H1 (cell line): ENCODE results near the gene GCH1.

ENCODE experiments used
- BACH1 ChIP-seq: IDR thresholded peaks from 2 replicates; pipeline ENCODE4 v1.6.1; 2012; ENCODE audit warnings: low read length, improper control_type of control experiment
- CBX8 ChIP-seq: fragments of 300-800, 300-1000 bp; sonication (generic); IDR thresholded peaks from 2 replicates; pipeline ENCODE4 v1.7.1; 2016; ENCODE audit warnings: low read depth, low read length, borderline replicate concordance
- EZH2 ChIP-seq: fragments of 200-600 bp; sonication (generic); IDR thresholded peaks from 2 replicates; pipeline ENCODE4 v1.7.1; 2012; ENCODE audit warnings: low read depth, mild to moderate bottlenecking, moderate library complexity, low read length, inconsistent platforms; ENCODE audit not compliant: severe bottlenecking
- HDAC2 ChIP-seq, 2 experiments: fragments of 300-600 bp in 1 of 2; sonication (generic) in 1 of 2; IDR thresholded peaks; 2 replicates each; pipeline ENCODE4 v1.6.1; 2011 to 2012; ENCODE audit warnings: low read depth in 2 of 2, low read length in 2 of 2, mild to moderate bottlenecking in 2 of 2, moderate library complexity in 2 of 2, borderline replicate concordance in 1 of 2, inconsistent platforms in 1 of 2
- HDAC6 ChIP-seq: IDR thresholded peaks from one replicate; pipeline ENCODE4 v1.7.1; 2012; ENCODE audit warnings: low read depth, mild to moderate bottlenecking, inconsistent platforms, low read length, moderate library complexity
- JUND ChIP-seq: IDR thresholded peaks from 2 replicates; pipeline ENCODE4 v1.6.1; 2011; ENCODE audit warnings: mild to moderate bottlenecking, improper control_type of control experiment, low read length
- POLR2A ChIP-seq, 2 experiments: IDR thresholded peaks; 1 replicate in 1 of 2; 2 replicates in 1 of 2; pipeline ENCODE4 v1.6.1; 2011; ENCODE audit warnings: low read depth in 2 of 2, low read length in 2 of 2, mild to moderate bottlenecking in 2 of 2; ENCODE audit errors: control extremely low read depth in 1 of 2
- SIN3A ChIP-seq, 2 experiments: IDR thresholded peaks in 1 of 2; conservative IDR thresholded peaks in 1 of 2; 2 replicates each; pipeline ENCODE4 v1.6.1; 2011 to 2012; ENCODE audit warnings: low read length in 2 of 2, improper control_type of control experiment in 1 of 2, low read depth in 1 of 2, mild to moderate bottlenecking in 1 of 2
- SP1 ChIP-seq: IDR thresholded peaks from 2 replicates; pipeline ENCODE4 v1.6.1; 2011; ENCODE audit warnings: low read depth, low read length
- SUZ12 ChIP-seq: fragments of 200-600 bp; sonication (generic); IDR thresholded peaks from 2 replicates; pipeline ENCODE4 v1.6.1; 2012; ENCODE audit warnings: mild to moderate bottlenecking, inconsistent platforms, low read length, moderate library complexity, mixed read lengths
- TAF1 ChIP-seq: IDR thresholded peaks from 2 replicates; pipeline ENCODE4 v1.6.1; 2011; ENCODE audit warnings: mild to moderate bottlenecking, low read depth, low read length
- TCF12 ChIP-seq: IDR thresholded peaks from 2 replicates; pipeline ENCODE4 v1.6.1; 2011; ENCODE audit warnings: low read depth, mild to moderate bottlenecking, low read length
- ZNF274 ChIP-seq: IDR thresholded peaks from 2 replicates; pipeline ENCODE4 v1.7.0; 2012; ENCODE audit warnings: low read length, borderline replicate concordance; ENCODE audit errors: extremely low read depth
- TF ChIP-seq, protein P1 (sequence below), 3 experiments: IDR thresholded peaks; 1 replicate in 2 of 3; 2 replicates in 1 of 3; pipeline versions ENCODE4 v1.5.1 to v1.6.1; 2011; ENCODE audit warnings: low read length in 3 of 3, mild to moderate bottlenecking in 3 of 3, inconsistent platforms in 2 of 3, low read depth in 1 of 3, moderate library complexity in 1 of 3; ENCODE audit not compliant: insufficient read depth in 1 of 3; ENCODE audit errors: control extremely low read depth in 1 of 3

DNA sequence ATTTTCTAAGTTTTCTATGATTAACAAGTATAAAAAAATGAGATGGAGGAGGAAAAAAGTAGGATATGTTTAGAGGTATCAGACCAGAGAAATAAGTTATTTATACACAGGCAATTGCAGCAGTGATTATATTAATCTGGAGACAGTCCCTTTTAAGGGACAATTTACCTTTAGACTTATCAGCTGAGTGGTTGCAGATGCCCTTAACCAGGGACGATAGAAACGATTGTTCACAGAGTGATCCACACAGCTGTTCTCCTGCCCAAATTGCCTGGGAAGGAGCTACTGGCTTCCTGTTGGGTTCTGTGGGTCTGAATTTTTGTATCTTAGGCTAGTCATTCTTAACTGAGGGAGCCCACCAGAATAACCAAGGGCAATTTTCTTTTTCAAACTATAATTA is 66.4 kb downstream of the GCH1 start:
- TF ChIP-seq POLR2A (IDR thresholded peaks at IDR 0.05; ENCODE audit: control extremely low read depth in 1 of 2, low read depth in 2 of 2, low read length in 2 of 2) (no peak), CBX8 (no peak), EZH2 (no peak), HDAC2 (IDR thresholded peaks at IDR 0.05; ENCODE audit: borderline replicate concordance in 1 of 2, low read depth in 2 of 2, low read length in 2 of 2) (no peak), SP1 (no peak), ZNF274 (no peak), SUZ12 (no peak), BACH1 (no peak), TAF1 (no peak), JUND (no peak), TCF12 (no peak), HDAC6 (no peak), SIN3A (conservative IDR thresholded peaks at IDR 0.05 in 1 of 2, IDR thresholded peaks at IDR 0.05 in 1 of 2; ENCODE audit: low read depth in 1 of 2, low read length in 2 of 2) (no peak)
- TF ChIP-seq, protein P1, sequence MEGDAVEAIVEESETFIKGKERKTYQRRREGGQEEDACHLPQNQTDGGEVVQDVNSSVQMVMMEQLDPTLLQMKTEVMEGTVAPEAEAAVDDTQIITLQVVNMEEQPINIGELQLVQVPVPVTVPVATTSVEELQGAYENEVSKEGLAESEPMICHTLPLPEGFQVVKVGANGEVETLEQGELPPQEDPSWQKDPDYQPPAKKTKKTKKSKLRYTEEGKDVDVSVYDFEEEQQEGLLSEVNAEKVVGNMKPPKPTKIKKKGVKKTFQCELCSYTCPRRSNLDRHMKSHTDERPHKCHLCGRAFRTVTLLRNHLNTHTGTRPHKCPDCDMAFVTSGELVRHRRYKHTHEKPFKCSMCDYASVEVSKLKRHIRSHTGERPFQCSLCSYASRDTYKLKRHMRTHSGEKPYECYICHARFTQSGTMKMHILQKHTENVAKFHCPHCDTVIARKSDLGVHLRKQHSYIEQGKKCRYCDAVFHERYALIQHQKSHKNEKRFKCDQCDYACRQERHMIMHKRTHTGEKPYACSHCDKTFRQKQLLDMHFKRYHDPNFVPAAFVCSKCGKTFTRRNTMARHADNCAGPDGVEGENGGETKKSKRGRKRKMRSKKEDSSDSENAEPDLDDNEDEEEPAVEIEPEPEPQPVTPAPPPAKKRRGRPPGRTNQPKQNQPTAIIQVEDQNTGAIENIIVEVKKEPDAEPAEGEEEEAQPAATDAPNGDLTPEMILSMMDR (IDR thresholded peaks at IDR 0.05; ENCODE audit: control extremely low read depth in 1 of 3, insufficient read depth in 1 of 3, low read depth in 1 of 3, low read length in 3 of 3) = no peak
